Thymus (tissue), 11 donors: ENCODE measurements around the gene CRLF3. TPM values are rescaled to one million over a fixed set of nuclear protein-coding genes. Genes with fewer than 3 reads are reported as not detected.

Source experiments
- DNase-seq, 9 donors: peaks; one replicate each; pipeline ENCODE4 v3.0.0-alpha.2; 2013; ENCODE audit warnings: low spot score in 9 of 9, low read depth in 6 of 9, missing footprints in 1 of 9
- H3K27ac ChIP-seq, 2 donors: one replicate each; pipeline ENCODE4 v1.5.1; 2013; ENCODE audit warnings: control low read depth in 1 of 2, low read depth in 1 of 2, low read length in 1 of 2, mild to moderate bottlenecking in 1 of 2, moderate library complexity in 1 of 2
- H3K27me3 ChIP-seq, 2 donors: one replicate each; pipeline ENCODE4 v1.5.1; 2013; ENCODE audit warnings: low read length in 1 of 2; ENCODE audit not compliant: control insufficient read depth in 2 of 2, insufficient read depth in 1 of 2
- H3K36me3 ChIP-seq, 2 donors: one replicate each; pipeline ENCODE4 v1.5.1; 2013; ENCODE audit warnings: low read length in 1 of 2, mild to moderate bottlenecking in 1 of 2, moderate library complexity in 1 of 2; ENCODE audit not compliant: control insufficient read depth in 2 of 2, insufficient read depth in 2 of 2
- H3K4me1 ChIP-seq, 2 donors: one replicate each; pipeline ENCODE4 v1.5.1; 2013; ENCODE audit warnings: low read length in 2 of 2; ENCODE audit not compliant: control insufficient read depth in 2 of 2, insufficient read depth in 2 of 2
- H3K4me3 ChIP-seq, 2 donors: one replicate each; pipeline ENCODE4 v1.5.1; 2013; ENCODE audit warnings: low read length in 2 of 2, control low read depth in 1 of 2, mild to moderate bottlenecking in 1 of 2
- H3K9me3 ChIP-seq, 2 donors: one replicate each; pipeline ENCODE4 v1.5.1; 2013; ENCODE audit warnings: low read length in 1 of 2, mild to moderate bottlenecking in 1 of 2; ENCODE audit not compliant: control insufficient read depth in 2 of 2, insufficient read depth in 1 of 2
- WGBS: extraction: QIAGEN DNeasy Blood & Tissue Kit; methylation state at CpG from one replicate; pipeline ENCODE4 v1.1.7; 2013; 5-methylcytosine and 5-hydroxymethylcytosine counted together
- polyA plus RNA-seq: library from polyadenylated mRNA; stranded (reverse); fragments of 200-250 nt; gene quantifications from one replicate; pipeline ENCODE4 v1.2.3, GENCODE V29; 2013
- total RNA-seq: library from RNA; stranded (reverse); fragments of 120-200 nt; gene quantifications from one replicate; pipeline ENCODE4 v1.2.4, GENCODE V29; 2013
- donor health status: healthy.

Gene CRLF3
- total and polyA plus RNA-seq, 2 donors: 28.5 to 38.7 TPM

DNA sequence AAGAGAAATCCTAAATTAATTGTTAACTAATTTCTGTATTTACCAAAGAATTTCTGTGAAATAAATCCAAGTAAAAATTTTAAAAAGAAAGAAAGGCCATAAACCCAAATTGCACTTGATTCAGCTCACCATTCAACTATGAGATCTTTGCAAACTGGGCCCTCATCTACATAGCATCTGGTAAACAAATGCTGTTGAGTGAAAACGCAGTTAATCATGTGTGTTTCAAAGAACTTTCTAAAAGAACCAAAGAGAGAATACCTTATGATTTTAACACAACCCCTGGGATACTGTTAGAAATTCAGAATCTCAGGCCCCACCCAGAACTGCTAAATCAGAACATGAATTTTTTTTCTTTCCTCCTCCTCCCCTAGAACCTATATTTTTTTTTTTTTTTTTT lies 16.6 kb downstream of the CRLF3 start:
- H3K4me3 ChIP-seq: no peak overlapping the region
- no peaks in the 10 kb centered on the region for H3K9me3 ChIP-seq
- DNase-seq: peak in 1 of 9 donors; percentile 13
- no peaks in the 10 kb centered on the region for H3K27me3 ChIP-seq
- H3K36me3 ChIP-seq: peaks cover 12 to 24% of the 10 kb centered on the region in 2 donors
- peaks cover 6 to 46% of the 10 kb centered on the region in 2 donors for H3K4me1 ChIP-seq
- peak overlapping the region; percentile 31 to 97 for H3K27ac ChIP-seq
- 90% methylated on average over 1 of the region's 1 CpG for WGBS

- Histone ChIP-seq H3K36me3 (peaks cover 27 to 38% of the 10 kb centered on the region in 2 donors), H3K4me3 (no peak overlapping the region), H3K9me3 (no peaks in the 10 kb centered on the region), H3K27me3 (no peaks in the 10 kb centered on the region), H3K27ac (peak overlapping the region; percentile 31 to 53), H3K4me1 (peaks cover 4 to 39% of the 10 kb centered on the region in 2 donors)
- DNase-seq: peak in 1 of 9 donors; percentile 37
- 94% methylated on average over 2 of the region's 2 CpGs for whole genome bisulfite sequencing
These were observed 18.5 kb downstream of the CRLF3 start for GRCh38 chr17:30805944-30806456.

DNA sequence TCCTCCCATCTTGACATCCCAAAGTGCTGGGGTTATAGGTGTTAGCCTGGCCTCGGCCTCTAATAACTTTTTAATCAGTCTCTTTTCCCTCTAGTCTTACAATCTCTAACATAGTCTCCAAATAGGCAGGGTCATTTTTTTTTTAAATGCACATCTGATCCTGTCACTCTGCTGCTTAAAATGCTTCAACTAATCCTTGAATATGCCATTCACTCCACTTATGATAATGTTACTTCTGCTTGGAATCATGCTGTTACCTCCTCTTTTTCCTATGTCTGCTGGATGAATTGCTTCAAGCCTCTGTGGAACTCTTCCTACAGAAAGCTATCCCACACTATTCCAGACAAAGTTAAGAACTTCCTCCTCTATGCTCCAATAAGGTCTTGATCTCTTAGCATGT lies 22.8 kb downstream of the CRLF3 start:
- no peak overlapping the region for H3K4me3 ChIP-seq
- H3K27me3 ChIP-seq: no peaks in the 10 kb centered on the region
- H3K4me1 ChIP-seq: peaks cover 0 to 5% of the 10 kb centered on the region in 2 donors
- H3K27ac ChIP-seq: no peak overlapping the region
- H3K9me3 ChIP-seq: no peaks in the 10 kb centered on the region
- H3K36me3 ChIP-seq: peaks cover 46 to 57% of the 10 kb centered on the region in 2 donors
- DNase-seq: no peak
- 98% methylated on average over 1 of the region's 1 CpG for WGBS

- Histone ChIP-seq H3K27ac (no peak overlapping the region), H3K4me3 (no peak overlapping the region), H3K36me3 (peaks cover 47 to 66% of the 10 kb centered on the region in 2 donors), H3K4me1 (no peaks in the 10 kb centered on the region), H3K27me3 (no peaks in the 10 kb centered on the region), H3K9me3 (no peaks in the 10 kb centered on the region)
- DNase-seq: no peak
- 94% methylated on average over 4 of the region's 4 CpGs for WGBS
These were observed 28.5 kb downstream of the CRLF3 start for GRCh38 chr17:30796016-30796415.

- Histone ChIP-seq H3K9me3 (no peaks in the 10 kb centered on the region), H3K4me1 (no peaks in the 10 kb centered on the region), H3K36me3 (peaks cover 43 to 70% of the 10 kb centered on the region in 2 donors), H3K27me3 (no peaks in the 10 kb centered on the region), H3K4me3 (no peak overlapping the region), H3K27ac (no peak overlapping the region)
- WGBS: 96% methylated on average over 5 of the region's 5 CpGs
- DNase-seq: no peak
These were observed 30.1 kb downstream of the CRLF3 start for GRCh38 chr17:30794372-30794771.

DNA sequence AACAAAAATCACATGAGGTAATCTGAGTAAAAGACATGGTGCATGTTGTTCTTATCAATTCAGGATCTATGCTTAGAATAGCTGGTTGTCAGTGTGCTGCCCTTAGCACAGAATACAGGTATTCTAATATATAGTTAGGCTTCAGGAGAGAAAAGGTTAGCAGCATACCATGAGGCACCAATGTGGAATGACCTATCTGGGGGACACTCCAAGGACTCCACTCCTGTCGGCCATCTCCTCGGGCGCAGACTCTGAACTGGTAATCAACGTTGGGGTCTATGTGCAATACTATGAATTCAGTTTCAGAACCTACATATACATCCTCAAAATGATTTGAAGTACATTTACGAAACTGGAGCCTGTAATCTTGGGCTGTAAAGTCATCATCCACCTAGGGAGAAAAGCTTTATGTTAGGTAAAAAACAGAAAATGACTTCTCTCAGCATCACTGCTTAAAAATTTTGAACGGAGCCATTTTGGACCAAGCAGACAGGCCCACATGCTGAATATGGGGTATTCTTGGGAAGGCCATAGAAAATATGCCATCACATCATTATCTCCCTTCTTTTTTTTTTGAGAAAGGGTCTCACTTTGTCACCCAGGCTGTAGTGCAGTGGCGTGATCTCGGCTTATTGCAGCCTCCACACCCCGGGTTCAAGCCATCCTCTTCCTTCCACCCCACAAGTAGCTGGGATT lies 31.1 kb downstream of the CRLF3 start:
- no peak overlapping the region for H3K4me3 ChIP-seq
- no peaks in the 10 kb centered on the region for H3K9me3 ChIP-seq
- H3K27me3 ChIP-seq: no peaks in the 10 kb centered on the region
- no peak for DNase-seq
- peaks cover 40 to 74% of the 10 kb centered on the region in 2 donors for H3K36me3 ChIP-seq
- H3K27ac ChIP-seq: no peak overlapping the region
- 98% methylated on average over 9 of the region's 9 CpGs for WGBS
- H3K4me1 ChIP-seq: no peaks in the 10 kb centered on the region

GRCh38 chr17:30790279-30790678 lies 34.2 kb downstream of the CRLF3 start:
- over 99% methylated on average over 2 of the region's 2 CpGs for WGBS

DNA sequence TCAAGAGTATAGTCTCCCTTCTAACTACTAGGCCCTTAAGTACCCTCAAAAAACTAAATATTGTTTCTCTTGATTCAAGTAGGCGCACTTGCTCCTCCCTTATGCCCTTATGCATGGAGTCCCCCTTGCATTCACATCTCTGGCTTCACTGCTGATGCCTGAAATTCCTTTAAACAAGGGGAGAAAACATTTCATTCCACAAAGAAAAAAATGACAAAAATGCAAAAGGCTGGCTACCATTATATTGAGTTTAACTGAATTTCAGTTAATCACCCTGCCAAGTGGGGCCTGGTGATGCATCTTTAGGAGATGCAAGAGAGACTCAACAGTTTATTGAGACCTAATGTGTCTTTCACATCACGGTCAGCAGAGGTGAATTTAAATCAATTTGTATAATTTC lies 35.6 kb downstream of the CRLF3 start:
- no peaks in the 10 kb centered on the region for H3K4me1 ChIP-seq
- H3K9me3 ChIP-seq: no peaks in the 10 kb centered on the region
- no peak overlapping the region for H3K27ac ChIP-seq
- H3K27me3 ChIP-seq: no peaks in the 10 kb centered on the region
- over 99% methylated on average over 2 of the region's 2 CpGs for whole genome bisulfite sequencing
- DNase-seq: no peak
- peaks cover 40 to 87% of the 10 kb centered on the region in 2 donors for H3K36me3 ChIP-seq
- H3K4me3 ChIP-seq: no peak overlapping the region

More at GRCh38 chr17:30790279-30790678, 34.2 kb downstream of the CRLF3 start:
- Histone ChIP-seq H3K36me3 (peaks cover 39 to 81% of the 10 kb centered on the region in 2 donors), H3K27ac (no peak overlapping the region), H3K4me1 (no peaks in the 10 kb centered on the region), H3K4me3 (no peak overlapping the region), H3K27me3 (no peaks in the 10 kb centered on the region), H3K9me3 (no peaks in the 10 kb centered on the region)
- no peak for DNase-seq

- Histone ChIP-seq H3K4me1 (no peaks in the 10 kb centered on the region), H3K9me3 (no peaks in the 10 kb centered on the region), H3K27ac (no peak overlapping the region), H3K4me3 (no peak overlapping the region), H3K36me3 (peaks cover 27 to 64% of the 10 kb centered on the region in 2 donors), H3K27me3 (no peaks in the 10 kb centered on the region)
- DNase-seq: no peak
- WGBS: 96% methylated on average over 2 of the region's 2 CpGs
These were observed 42.3 kb downstream of the CRLF3 start for GRCh38 chr17:30782206-30782605.
